Activated CD4-positive, alpha-beta memory T cell treated with anti-CD3 and anti-CD28 coated beads for 36 hours (primary cell): Measurements from ENCODE around the gene TRIM7. TPM values are rescaled to one million over a fixed set of nuclear protein-coding genes. Genes with fewer than 3 reads are reported as not detected.

ENCODE experiments used
- CTCF ChIA-PET: fragments of 350-600 bp; sonication (Branson Sonifier 250); formaldehyde crosslinking; loops from one replicate; lab custom pipeline; 2021; ENCODE audit warnings: antibody characterized with exemption, inconsistent platforms; lab: Charles Lee
- POLR2A ChIA-PET: fragments of 350-600 bp; sonication (Branson Sonifier 250); formaldehyde crosslinking; loops from one replicate; lab custom pipeline; 2021; ENCODE audit warnings: antibody characterized with exemption; lab: Charles Lee
- DNase-seq: peaks from one replicate; pipeline ENCODE4 v3.0.0-alpha.2; 2020
- H3K27ac Mint-ChIP-seq: one replicate; pipeline ENCODE4 v1.8.0; 2021; ENCODE audit warnings: mixed read lengths
- H3K27me3 Mint-ChIP-seq: one replicate; pipeline ENCODE4 v1.8.0; 2021; ENCODE audit warnings: mixed read lengths
- H3K36me3 Mint-ChIP-seq: one replicate; pipeline ENCODE4 v1.8.0; 2021; ENCODE audit warnings: mixed read lengths
- H3K4me1 Mint-ChIP-seq: one replicate; pipeline ENCODE4 v1.8.0; 2021; ENCODE audit warnings: low read depth, mixed read lengths
- H3K4me3 Mint-ChIP-seq: one replicate; pipeline ENCODE4 v1.8.0; 2021; ENCODE audit warnings: mild to moderate bottlenecking, mixed read lengths
- H3K9me3 Mint-ChIP-seq: one replicate; pipeline ENCODE4 v1.8.0; 2021; ENCODE audit warnings: mixed read lengths
- intact Hi-C: fragments of 100-400 bp; cut with micrococcal nuclease; formaldehyde crosslinking; loops from one replicate; pipeline ENCODE4 v1.15.1; 2023
- total RNA-seq, 2 experiments: library from RNA; stranded (reverse); gene quantifications; one replicate each; pipeline ENCODE4 v1.2.3, GENCODE V29; 2021

TRIM7 gene
- total RNA-seq, 2 experiments from 2014 or later = 2.9 to 3.5 TPM

GRCh38 chr5:181198905-181199519 is 6.0 kb downstream of the TRIM7 start:
- POLR2A ChIA-PET = interaction anchor here (0.6 to 1.0 kb wide), 2 partner anchors 9 to 35 kb away, joined by 3 to 4 read pairs; no protein-coding TSS in a partner anchor
- intact Hi-C loops = no loop called here

GRCh38 chr5:181198106-181198685 is 6.8 kb downstream of the TRIM7 start:
- POLR2A ChIA-PET = interaction anchor here (1.0 to 1.1 kb wide), 2 partner anchors 8 to 9 kb away, joined by 3 to 4 read pairs; no protein-coding TSS in a partner anchor
- CTCF ChIA-PET = no interaction called here

More at GRCh38 chr5:181198905-181199519, 6.0 kb downstream of the TRIM7 start:
- H3K4me3 Mint-ChIP-seq = no peak overlapping the region
- no peaks in the 10 kb centered on the region for H3K9me3 Mint-ChIP-seq
- H3K36me3 Mint-ChIP-seq = peaks cover under 1% of the 10 kb centered on the region
- H3K27ac Mint-ChIP-seq = no peak overlapping the region
- no peaks in the 10 kb centered on the region for H3K4me1 Mint-ChIP-seq
- H3K27me3 Mint-ChIP-seq = peaks cover 3% of the 10 kb centered on the region
- no peak for DNase-seq
- CTCF ChIA-PET = interaction anchor here (1.1 kb wide), 1 partner anchor 9 kb away, joined by 3 read pairs; no protein-coding TSS in a partner anchor

GRCh38 chr5:181197326-181197951 is 7.6 kb downstream of the TRIM7 start:
- no peak for DNase-seq

More at GRCh38 chr5:181198106-181198685, 6.8 kb downstream of the TRIM7 start:
- DNase-seq = no peak
- no peak overlapping the region for H3K27ac Mint-ChIP-seq
- H3K4me3 Mint-ChIP-seq = no peak overlapping the region
- peaks cover 3% of the 10 kb centered on the region for H3K4me1 Mint-ChIP-seq
- H3K9me3 Mint-ChIP-seq = no peaks in the 10 kb centered on the region
- no peaks in the 10 kb centered on the region for H3K27me3 Mint-ChIP-seq
- intact Hi-C loops = no loop called here
- H3K36me3 Mint-ChIP-seq = no peaks in the 10 kb centered on the region

GRCh38 chr5:181195249-181195761 is 9.7 kb downstream of the TRIM7 start:
- DNase-seq = no peak
- Mint-ChIP-seq H3K4me1 (peaks cover 19% of the 10 kb centered on the region), H3K36me3 (peaks cover 4% of the 10 kb centered on the region), H3K4me3 (no peak overlapping the region), H3K27ac (no peak overlapping the region), H3K27me3 (peaks cover 4% of the 10 kb centered on the region), H3K9me3 (no peaks in the 10 kb centered on the region)
- intact Hi-C loops = no loop called here
- CTCF ChIA-PET = no interaction called here
- POLR2A ChIA-PET = interaction anchor here (0.7 kb wide), 1 partner anchor 12 kb away, joined by 3 read pairs; no protein-coding TSS in a partner anchor

More at GRCh38 chr5:181197326-181197951, 7.6 kb downstream of the TRIM7 start:
- no peaks in the 10 kb centered on the region for H3K27me3 Mint-ChIP-seq
- no peaks in the 10 kb centered on the region for H3K9me3 Mint-ChIP-seq
- no peak overlapping the region for H3K4me3 Mint-ChIP-seq
- peaks cover 10% of the 10 kb centered on the region for H3K4me1 Mint-ChIP-seq
- no peak overlapping the region for H3K27ac Mint-ChIP-seq
- H3K36me3 Mint-ChIP-seq = no peaks in the 10 kb centered on the region
- ChIA-PET CTCF (no interaction called here), POLR2A (interaction anchor here (1.1 kb wide), 1 partner anchor 10 kb away, joined by 4 read pairs; no protein-coding TSS in a partner anchor)
- intact Hi-C loops = no loop called here

- CTCF ChIA-PET = interaction anchor here (2.1 to 3.8 kb wide), 2 partner anchors 11 kb away, joined by 7 to 32 read pairs; partner anchors contain the start of gene TRIM7
These were observed 10.3 kb downstream of the TRIM7 start for GRCh38 chr5:181194489-181195248.

GRCh38 chr5:181193656-181194055 is 11.3 kb downstream of the TRIM7 start:
- H3K4me1 Mint-ChIP-seq = peaks cover 21% of the 10 kb centered on the region
- intact Hi-C loops = no loop called here
- H3K36me3 Mint-ChIP-seq = peaks cover 8% of the 10 kb centered on the region
- ChIA-PET CTCF (interaction anchor here (2.1 to 3.8 kb wide), 2 partner anchors 10 to 12 kb away, joined by 7 to 32 read pairs; partner anchors contain the start of gene TRIM7), POLR2A (interaction anchor here (2.4 kb wide), 1 partner anchor 12 kb away, joined by 35 read pairs; the partner anchor contains the start of gene TRIM7)
- H3K27ac Mint-ChIP-seq = no peak overlapping the region
- no peak overlapping the region for H3K4me3 Mint-ChIP-seq
- peaks cover 2% of the 10 kb centered on the region for H3K9me3 Mint-ChIP-seq
- no peak for DNase-seq
- H3K27me3 Mint-ChIP-seq = peaks cover 7% of the 10 kb centered on the region

More at GRCh38 chr5:181194489-181195248, 10.3 kb downstream of the TRIM7 start:
- Mint-ChIP-seq H3K27ac (no peak overlapping the region), H3K9me3 (no peaks in the 10 kb centered on the region), H3K4me3 (no peak overlapping the region), H3K4me1 (peaks cover 19% of the 10 kb centered on the region), H3K27me3 (peaks cover 4% of the 10 kb centered on the region), H3K36me3 (peaks cover 4% of the 10 kb centered on the region)
- POLR2A ChIA-PET = interaction anchor here (0.7 kb wide), 1 partner anchor 12 kb away, joined by 3 read pairs; no protein-coding TSS in a partner anchor
- intact Hi-C loops = no loop called here
- no peak for DNase-seq

- peak overlapping the region; percentile 80 for H3K4me3 Mint-ChIP-seq
- POLR2A ChIA-PET = interaction anchor here (1.0 to 3.8 kb wide), 8 partner anchors 10 to 69 kb away, joined by 3 to 35 read pairs (median 6); partner anchors contain the start of genes TRIM52 and TRIM7
- peak overlapping the region; percentile 87 for H3K27ac Mint-ChIP-seq
- peaks cover 31% of the 10 kb centered on the region for H3K4me1 Mint-ChIP-seq
- peaks cover 6% of the 10 kb centered on the region for H3K9me3 Mint-ChIP-seq
- H3K27me3 Mint-ChIP-seq = peaks cover 11% of the 10 kb centered on the region
- DNase-seq = no peak
- CTCF ChIA-PET = interaction anchor here (0.8 to 3.8 kb wide), 7 partner anchors 9 to 69 kb away, joined by 3 to 32 read pairs (median 6); partner anchors contain the start of genes TRIM41 and TRIM7
- intact Hi-C loops = no loop called here
- peaks cover 14% of the 10 kb centered on the region for H3K36me3 Mint-ChIP-seq
These were observed 12.5 kb downstream of the TRIM7 start for GRCh38 chr5:181192337-181193046.

GRCh38 chr5:181191526-181192336 is 13.3 kb downstream of the TRIM7 start:
- peak; percentile 98 for DNase-seq
- Mint-ChIP-seq H3K36me3 (peaks cover 14% of the 10 kb centered on the region), H3K27ac (peak overlapping the region; percentile 87), H3K27me3 (peaks cover 11% of the 10 kb centered on the region), H3K4me1 (peaks cover 31% of the 10 kb centered on the region), H3K9me3 (peaks cover 6% of the 10 kb centered on the region), H3K4me3 (peak overlapping the region; percentile 80)
- ChIA-PET POLR2A (interaction anchor here (0.7 to 3.8 kb wide), 9 partner anchors 11 to 70 kb away, joined by 3 to 35 read pairs (median 5); partner anchors contain the start of genes TRIM52 and TRIM7), CTCF (interaction anchor here (0.7 to 3.8 kb wide), 9 partner anchors 8 to 362 kb away, joined by 3 to 32 read pairs (median 5); partner anchors contain the start of genes TRIM41 and TRIM7)
- intact Hi-C loops = loop anchor here (1.0 kb wide), 6 partner anchors 9 to 381 kb away; partner anchors contain the start of gene TRIM52

GRCh38 chr5:181190711-181191525 is 14.1 kb downstream of the TRIM7 start:
- peak overlapping the region; percentile 80 for H3K4me3 Mint-ChIP-seq
- H3K27me3 Mint-ChIP-seq = peaks cover 11% of the 10 kb centered on the region
- CTCF ChIA-PET = interaction anchor here (0.7 to 3.8 kb wide), 13 partner anchors 7 to 361 kb away, joined by 3 to 32 read pairs (median 5); partner anchors contain the start of genes RACK1, TRIM41 and TRIM7
- peak overlapping the region; percentile 87 for H3K27ac Mint-ChIP-seq
- H3K4me1 Mint-ChIP-seq = peaks cover 32% of the 10 kb centered on the region
- peaks cover 14% of the 10 kb centered on the region for H3K36me3 Mint-ChIP-seq
- peak; percentile 72 for DNase-seq
- POLR2A ChIA-PET = interaction anchor here (0.7 to 4.2 kb wide), 14 partner anchors 12 to 70 kb away, joined by 3 to 37 read pairs (median 6); partner anchors contain the start of genes TRIM52 and TRIM7
- intact Hi-C loops = loop anchor here (1.0 kb wide), 6 partner anchors 9 to 381 kb away; partner anchors contain the start of gene TRIM52
- peaks cover 6% of the 10 kb centered on the region for H3K9me3 Mint-ChIP-seq
